KBM-7 (cell line): ENCODE data around the gene TMEM109.

Experiments used
- DNase-seq: peaks from one replicate; pipeline ENCODE4 v3.0.0-alpha.2; 2015
- in situ Hi-C: fragments of 300-500 bp; cut with MboI; formaldehyde crosslinking; loops from 2 replicates; pipeline ENCODE4 v1.14.3; 2020; ENCODE audit warnings: low sequenced_read_pairs, low pct_unique_long_range_greater_than_20kb, mixed read lengths

The TMEM109 gene

DNA sequence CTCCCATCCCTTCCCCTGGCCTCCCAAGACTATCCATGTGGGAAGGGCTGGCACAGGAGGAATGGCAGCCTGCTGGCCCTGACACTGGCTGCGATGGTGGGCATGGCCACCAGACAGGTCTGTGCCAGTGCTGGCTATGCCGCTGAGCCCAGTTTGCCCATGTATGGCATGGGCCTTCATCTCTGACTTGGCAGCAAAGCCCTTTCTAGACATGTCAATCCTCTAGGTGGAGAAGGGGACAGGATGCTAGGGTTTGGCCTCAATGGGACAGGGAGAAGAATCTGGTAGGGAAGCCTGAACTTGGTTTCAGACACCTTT, 37.8 kb upstream of the TMEM109 start:
- DNase-seq, result no peak
- in situ Hi-C loops, result no loop called here

DNA sequence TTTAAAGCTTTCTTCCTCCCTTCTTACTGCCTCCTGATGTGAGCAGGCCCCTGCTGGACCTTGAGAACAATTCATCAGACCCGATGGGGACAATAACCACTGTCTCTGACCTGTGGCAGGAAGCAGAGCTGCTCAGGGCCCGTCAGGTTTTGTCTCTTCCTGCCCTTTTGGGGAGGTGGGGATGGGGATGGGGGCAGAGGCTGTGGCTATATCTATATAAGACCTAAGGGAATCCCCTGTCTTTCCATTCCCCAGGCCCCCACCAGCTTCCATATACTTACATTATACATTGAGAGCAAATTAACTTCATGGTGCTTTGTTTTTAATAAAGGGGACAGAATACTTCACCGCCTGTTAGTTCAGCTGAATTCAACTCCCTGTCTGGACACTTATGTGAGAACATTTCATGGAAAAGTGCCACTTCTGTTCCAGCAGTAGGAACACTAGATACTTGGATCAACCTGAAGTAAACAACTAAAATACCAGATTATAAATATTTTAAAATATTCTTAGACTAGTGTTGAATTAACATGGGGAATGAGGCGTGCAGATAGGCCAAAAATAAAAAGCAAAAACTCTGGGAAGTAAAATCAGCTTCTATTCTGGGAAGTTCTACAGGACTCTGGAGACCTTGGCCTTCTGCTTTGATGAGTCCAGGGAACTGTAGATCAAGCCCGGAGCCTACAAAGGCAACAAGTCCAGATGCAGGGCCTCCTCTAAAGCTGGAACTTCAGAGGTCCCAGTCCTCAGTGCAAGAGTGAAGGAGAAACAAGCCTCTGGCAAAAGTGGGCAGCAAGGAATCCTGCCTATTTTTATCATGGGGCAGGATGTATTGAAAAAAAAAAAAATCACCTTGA, 35.5 kb upstream of the TMEM109 start:
- in situ Hi-C loops, result no loop called here
- no peak for DNase-seq

DNA sequence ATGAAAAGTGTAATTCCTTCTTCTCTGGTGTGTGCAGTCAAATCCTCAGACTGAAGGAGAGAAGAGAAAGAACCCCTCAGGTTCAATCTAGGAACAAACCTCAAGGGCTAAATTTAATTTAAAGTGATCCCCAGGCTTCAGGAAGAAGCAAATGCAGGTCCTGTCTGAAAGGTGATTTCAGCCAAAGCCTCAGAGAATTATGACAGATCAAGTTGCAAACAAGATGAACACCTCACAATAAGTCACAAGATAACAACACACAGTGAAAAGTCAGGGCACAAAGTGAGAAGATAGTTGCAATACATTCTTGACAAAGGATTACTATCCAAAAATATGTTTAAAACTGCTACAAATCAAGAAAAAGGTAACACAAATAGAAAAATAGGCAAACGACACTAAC, 34.9 kb upstream of the TMEM109 start:
- in situ Hi-C loops, result no loop called here
- DNase-seq, result no peak

- DNase-seq, result no peak
- in situ Hi-C loops, result no loop called here
Measured at GRCh38 chr11:60879971-60880588, 33.9 kb upstream of the TMEM109 start.

DNA sequence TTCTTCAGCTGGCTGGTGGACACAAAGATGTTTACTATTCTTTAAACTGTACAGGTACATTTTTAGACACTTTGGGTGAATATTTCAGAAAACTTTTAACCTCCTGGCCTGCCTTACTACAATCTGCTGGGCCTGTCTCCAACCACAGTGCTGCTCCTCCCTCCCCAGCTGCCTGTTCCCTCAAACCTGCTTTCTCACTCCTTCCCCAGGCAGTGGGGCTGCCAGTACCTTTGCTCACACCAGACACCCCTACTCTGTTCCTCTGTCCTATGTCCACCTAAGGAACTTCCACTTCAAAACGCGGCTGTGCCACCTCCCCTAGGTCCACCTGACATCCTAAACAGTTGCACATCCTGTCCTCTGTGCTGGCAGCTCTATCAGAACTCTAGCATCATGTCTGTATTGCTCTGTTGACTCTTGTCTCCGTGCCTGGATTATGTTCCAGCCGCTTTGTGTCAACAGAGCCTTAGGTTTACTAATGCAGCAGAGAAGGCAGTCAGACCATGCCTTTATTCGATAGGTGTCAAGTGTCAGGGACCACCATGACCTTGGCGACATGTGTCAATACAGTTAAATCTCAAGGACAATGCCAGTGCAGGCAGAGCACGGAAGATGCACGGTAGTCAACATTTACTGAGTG, 33.2 kb upstream of the TMEM109 start:
- in situ Hi-C loops, result no loop called here
- no peak for DNase-seq

GRCh38 chr11:60887556-60887955, 26.4 kb upstream of the TMEM109 start:
- in situ Hi-C loops, result no loop called here
- DNase-seq, result peak; percentile 70

DNA sequence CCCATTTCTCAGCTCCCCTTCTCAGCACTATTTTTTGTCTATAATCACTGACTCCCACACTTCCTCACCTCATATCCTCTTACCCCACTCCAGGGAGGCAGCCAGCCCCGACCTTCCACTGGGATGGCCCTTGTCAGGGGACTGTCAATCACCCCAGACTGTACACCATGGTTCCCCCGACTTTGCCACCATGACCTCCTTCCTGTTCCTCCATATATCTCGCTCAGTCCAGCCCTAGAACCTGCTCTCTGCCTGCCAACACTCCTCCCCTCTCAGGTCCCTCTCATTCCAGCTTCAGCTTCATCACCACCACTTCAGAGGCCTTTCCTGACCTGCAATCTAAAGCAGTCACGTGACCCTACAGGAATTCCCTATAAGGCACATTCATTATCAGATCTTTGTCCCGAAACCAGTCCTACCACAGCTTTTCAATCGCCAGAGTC, 24.1 kb upstream of the TMEM109 start:
- in situ Hi-C loops, result no loop called here
- no peak for DNase-seq

GRCh38 chr11:60890696-60891095, 23.3 kb upstream of the TMEM109 start:
- in situ Hi-C loops, result no loop called here

DNA sequence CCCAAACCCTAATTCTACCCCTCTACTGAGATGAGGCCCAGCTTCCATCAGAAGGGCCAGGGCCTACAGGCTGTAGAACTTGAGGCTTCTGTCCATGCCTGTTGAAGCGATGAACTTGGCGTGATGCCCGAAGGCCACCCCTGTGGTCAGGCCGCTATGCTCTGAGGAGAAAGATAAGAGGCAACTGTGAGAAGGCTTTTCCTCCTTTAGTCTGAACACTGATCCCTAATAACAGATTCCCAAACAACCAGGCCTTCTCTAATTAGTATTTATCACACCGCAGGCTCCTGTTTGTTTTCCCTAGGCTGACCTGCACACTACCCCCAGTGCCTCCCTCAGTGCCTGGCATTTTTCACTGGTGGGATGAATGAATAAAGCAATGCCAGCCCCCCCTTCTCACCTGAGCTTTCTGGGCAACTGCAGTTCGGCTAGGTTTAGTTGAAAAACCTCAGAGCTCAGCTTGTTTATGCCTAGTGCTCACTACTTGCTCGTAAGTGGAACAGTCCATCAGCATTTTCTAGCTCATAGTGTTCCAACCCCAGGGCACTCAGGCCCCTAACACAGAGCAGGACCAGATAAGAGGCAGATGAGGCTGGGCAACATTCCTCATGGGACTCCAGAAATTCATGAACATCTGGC, 22.7 kb upstream of the TMEM109 start:
- no peak for DNase-seq
- in situ Hi-C loops, result no loop called here

More at GRCh38 chr11:60890696-60891095, 23.3 kb upstream of the TMEM109 start:
- DNase-seq, result no peak

- DNase-seq, result no peak
- in situ Hi-C loops, result no loop called here
Measured at GRCh38 chr11:60895687-60896086, 18.3 kb upstream of the TMEM109 start.

DNA sequence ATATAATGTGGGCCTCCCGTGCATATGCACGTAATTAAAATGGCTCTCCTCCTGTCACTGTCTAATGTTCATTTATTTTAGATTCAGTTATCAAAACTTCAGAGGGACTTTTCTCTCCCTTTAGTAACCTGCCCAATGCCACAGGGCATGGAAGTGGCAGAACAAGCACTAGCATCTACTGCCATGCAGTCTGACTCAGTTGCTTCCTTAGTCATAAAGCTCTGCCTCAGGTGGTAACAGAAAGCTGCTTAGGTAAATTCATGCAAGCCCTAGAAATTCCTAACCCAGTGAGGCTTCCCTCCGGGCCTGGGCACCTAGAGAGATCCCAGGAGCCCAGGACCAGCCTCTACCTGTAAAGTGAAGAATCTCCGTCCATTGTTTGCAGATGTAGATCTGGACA, 16.5 kb upstream of the TMEM109 start:
- no peak for DNase-seq
- in situ Hi-C loops, result no loop called here

- in situ Hi-C loops, result no loop called here
- DNase-seq, result peak; percentile 80
Measured at GRCh38 chr11:60899046-60899936, 14.7 kb upstream of the TMEM109 start.

DNA sequence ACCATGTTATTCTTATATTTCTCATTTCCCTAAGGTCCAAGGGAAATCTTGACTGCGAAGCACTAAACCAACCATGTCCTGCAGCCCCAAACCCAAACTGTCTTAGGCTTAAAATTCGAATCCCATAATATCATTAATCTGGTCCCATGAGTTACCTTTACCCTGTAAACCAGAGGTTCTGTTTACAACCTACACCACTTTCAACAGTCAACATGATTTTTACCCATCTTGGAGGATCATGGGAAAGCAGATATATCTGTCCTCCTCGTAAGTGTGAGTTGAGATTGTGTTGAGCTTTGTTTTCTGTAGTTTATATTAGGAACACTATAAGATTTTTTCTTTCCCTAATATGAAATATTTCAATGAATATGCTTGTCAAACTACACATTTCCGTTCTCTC, 14.0 kb upstream of the TMEM109 start:
- no peak for DNase-seq
- in situ Hi-C loops, result no loop called here

- DNase-seq, result no peak
- in situ Hi-C loops, result no loop called here
Measured at GRCh38 chr11:60900673-60901404, 13.1 kb upstream of the TMEM109 start.

DNA sequence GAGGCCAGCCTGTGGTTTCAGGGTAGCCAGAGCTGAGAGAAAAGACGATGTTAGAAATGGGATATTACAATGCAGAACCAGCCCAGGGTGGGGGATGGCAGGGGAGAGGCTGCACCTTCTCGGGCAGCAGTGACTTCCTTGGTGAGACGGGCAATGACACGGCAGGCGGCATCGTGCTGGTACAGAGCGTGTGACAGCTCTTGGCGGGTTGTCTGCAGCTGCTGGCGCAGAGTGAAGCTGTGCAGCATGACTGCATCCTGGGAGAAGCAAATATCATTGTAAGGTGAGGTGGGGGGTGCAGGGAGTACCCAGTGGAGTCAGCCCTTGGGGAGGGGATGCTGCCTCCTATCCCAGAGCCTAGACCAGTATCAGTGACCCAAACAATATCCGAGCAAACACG, 11.3 kb upstream of the TMEM109 start:
- DNase-seq, result no peak
- in situ Hi-C loops, result no loop called here

GRCh38 chr11:60905047-60905446, 8.9 kb upstream of the TMEM109 start:
- DNase-seq, result no peak
- in situ Hi-C loops, result no loop called here

- DNase-seq, result peak; percentile 25
- in situ Hi-C loops, result no loop called here
Measured at GRCh38 chr11:60905551-60906113, 8.3 kb upstream of the TMEM109 start.
